ENCODE results near the gene TDRD7.

TDRD7 gene

DNA sequence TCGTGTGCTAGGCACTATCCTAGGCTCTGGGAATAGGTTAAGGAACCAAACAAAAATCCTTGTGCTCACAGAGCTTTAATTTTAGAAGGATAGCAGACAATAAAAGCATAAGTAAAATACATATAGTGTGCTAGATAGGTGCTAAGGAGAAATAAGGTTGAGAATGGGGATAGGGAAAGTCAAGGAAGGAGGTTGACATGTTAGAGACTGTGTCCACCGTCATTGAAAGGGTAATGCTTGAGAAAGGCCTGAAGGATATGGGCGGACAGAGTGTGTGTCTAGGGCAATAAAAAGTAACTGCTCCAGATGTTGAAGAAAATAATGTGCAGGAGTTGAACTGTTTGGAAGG is 482 bp upstream of the TDRD7 start:
- TF ChIP-seq, protein P1, sequence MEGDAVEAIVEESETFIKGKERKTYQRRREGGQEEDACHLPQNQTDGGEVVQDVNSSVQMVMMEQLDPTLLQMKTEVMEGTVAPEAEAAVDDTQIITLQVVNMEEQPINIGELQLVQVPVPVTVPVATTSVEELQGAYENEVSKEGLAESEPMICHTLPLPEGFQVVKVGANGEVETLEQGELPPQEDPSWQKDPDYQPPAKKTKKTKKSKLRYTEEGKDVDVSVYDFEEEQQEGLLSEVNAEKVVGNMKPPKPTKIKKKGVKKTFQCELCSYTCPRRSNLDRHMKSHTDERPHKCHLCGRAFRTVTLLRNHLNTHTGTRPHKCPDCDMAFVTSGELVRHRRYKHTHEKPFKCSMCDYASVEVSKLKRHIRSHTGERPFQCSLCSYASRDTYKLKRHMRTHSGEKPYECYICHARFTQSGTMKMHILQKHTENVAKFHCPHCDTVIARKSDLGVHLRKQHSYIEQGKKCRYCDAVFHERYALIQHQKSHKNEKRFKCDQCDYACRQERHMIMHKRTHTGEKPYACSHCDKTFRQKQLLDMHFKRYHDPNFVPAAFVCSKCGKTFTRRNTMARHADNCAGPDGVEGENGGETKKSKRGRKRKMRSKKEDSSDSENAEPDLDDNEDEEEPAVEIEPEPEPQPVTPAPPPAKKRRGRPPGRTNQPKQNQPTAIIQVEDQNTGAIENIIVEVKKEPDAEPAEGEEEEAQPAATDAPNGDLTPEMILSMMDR (IDR thresholded peaks at IDR 0.05; ENCODE audit: low read depth, low read length): no peak
- TF ChIP-seq, protein P2, sequence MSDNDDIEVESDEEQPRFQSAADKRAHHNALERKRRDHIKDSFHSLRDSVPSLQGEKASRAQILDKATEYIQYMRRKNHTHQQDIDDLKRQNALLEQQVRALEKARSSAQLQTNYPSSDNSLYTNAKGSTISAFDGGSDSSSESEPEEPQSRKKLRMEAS (IDR thresholded peaks at IDR 0.05; ENCODE audit: low read depth, low read length): no peak
- no peak for DNase-seq (ENCODE audit: low read depth)
- H3K4me3 ChIP-seq (ENCODE audit: low read depth, low read length): peak overlapping the region; percentile 76

DNA sequence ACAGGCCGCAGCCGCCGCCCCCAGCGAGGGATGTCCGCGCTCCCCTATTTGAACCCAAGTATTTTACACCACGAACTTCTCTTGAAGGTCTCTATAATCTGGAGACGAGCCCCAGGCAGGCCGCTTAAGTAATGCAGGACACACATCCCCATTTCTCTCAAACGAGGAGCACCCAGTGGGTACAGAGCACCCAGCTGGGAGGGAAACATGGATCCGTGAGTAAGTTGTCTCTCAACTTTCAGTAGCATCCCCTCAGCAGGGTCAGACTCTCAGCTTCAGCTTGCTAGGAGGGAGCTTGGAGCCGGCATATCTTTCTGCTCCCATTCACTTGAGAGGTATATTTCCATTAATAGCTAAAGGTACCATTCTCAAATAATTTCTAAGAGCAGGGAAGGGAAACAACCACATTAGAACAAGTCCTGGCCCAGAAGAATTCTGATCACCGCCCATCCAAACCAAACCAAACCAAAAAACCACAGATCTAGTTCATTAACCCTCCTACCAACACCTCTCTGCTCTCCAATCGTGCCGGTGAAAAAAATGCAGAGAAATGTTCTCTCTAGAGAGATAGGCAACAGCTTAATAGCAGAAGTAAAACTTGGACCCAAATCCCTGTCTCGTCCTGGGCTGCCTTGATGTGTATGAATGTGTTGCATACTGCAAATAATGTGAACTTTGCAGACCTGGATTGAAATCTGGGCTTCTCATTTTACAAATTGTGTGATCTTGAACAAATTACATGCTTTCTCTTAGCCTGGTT is 910 bp downstream of the TDRD7 start:
- TF ChIP-seq, protein P1 (IDR thresholded peaks at IDR 0.05; ENCODE audit: low read depth, low read length): no peak
- TF ChIP-seq MYC (IDR thresholded peaks at IDR 0.05; ENCODE audit: low read depth, low read length) (no peak), POLR2A (IDR thresholded peaks at IDR 0.05; ENCODE audit: extremely low read depth, insufficient read length) (no peak)
- TF ChIP-seq, protein P2 (IDR thresholded peaks at IDR 0.05; ENCODE audit: low read depth, low read length): no peak
- DNase-seq (ENCODE audit: low read depth): peak; percentile 56
- H3K4me3 ChIP-seq (ENCODE audit: low read depth, low read length): peak overlapping the region; percentile 61

DNA sequence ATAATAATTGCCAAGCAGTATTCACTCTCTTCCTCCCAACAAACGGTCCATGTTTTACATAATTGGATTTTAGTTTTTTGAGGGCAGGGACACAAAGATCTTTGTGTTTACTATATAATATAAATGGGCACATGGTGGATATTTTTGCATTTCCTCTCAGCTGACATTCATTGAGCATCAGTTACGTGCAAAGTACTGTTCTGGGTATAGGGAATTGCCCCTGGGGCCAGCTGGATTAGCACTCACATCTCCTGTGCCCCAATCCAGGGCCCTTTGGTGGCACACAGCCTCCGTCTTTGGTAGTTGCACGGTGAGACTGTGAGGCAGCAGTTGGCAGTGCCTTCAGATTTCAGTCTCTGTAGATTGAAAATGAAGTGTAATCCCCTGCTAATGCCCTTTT is 1.6 kb downstream of the TDRD7 start:
- no peak for DNase-seq (ENCODE audit: low read depth)
- TF ChIP-seq, protein P2 (IDR thresholded peaks at IDR 0.05; ENCODE audit: low read depth, low read length): no peak
- TF ChIP-seq MYC (IDR thresholded peaks at IDR 0.05; ENCODE audit: low read depth, low read length) (no peak), POLR2A (IDR thresholded peaks at IDR 0.05; ENCODE audit: extremely low read depth, insufficient read length) (no peak)
- TF ChIP-seq, protein P1 (IDR thresholded peaks at IDR 0.05; ENCODE audit: low read depth, low read length): no peak
- H3K4me3 ChIP-seq (ENCODE audit: low read depth, low read length): no peak overlapping the region

DNA sequence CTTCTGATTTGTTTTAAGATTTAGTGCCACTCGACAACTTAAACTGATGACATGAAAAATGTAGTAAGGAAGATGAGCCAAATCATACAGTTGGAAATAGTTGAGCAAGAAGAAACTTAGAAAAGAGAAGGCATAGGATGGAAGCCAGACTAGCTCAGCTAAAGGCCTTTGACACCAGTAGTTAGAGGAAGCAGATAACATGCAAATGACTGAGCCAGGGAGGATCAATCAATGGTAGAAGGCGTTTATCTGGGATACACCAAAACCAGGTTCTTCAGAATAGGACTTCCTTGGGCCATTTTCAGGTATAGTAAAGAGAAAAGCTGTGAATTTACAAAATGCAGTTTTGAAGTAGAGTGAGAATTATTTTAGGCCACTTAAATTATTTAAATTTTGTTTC is 3.2 kb downstream of the TDRD7 start:
- no peak overlapping the region for H3K4me3 ChIP-seq (ENCODE audit: low read depth, low read length)
- no peak for DNase-seq (ENCODE audit: low read depth)
- TF ChIP-seq, protein P1 (IDR thresholded peaks at IDR 0.05; ENCODE audit: low read depth, low read length): no peak
- TF ChIP-seq POLR2A (IDR thresholded peaks at IDR 0.05; ENCODE audit: extremely low read depth, insufficient read length): no peak
- TF ChIP-seq, protein P2 (IDR thresholded peaks at IDR 0.05; ENCODE audit: low read depth, low read length): no peak
- TF ChIP-seq MYC (IDR thresholded peaks at IDR 0.05; ENCODE audit: low read depth, low read length): no peak

DNA sequence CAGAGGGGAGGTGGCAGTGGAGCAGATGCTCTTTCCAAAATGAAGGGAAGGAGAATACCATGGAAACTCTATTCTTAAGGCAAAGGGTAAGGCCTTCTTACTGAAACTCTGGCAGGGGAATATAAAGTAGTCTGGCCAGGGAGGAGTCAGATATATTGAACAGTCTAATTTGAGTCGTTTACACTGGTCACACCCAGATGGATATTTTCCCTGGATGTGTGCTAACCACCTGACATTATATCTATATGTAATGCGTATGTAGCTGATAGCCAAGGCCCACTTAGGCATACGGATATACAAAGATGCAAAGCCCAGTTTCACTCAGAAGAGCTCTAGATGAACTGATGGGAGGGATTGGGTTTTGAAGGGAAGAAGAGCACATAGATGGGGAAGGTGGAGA is 7.0 kb downstream of the TDRD7 start:
- DNase-seq (ENCODE audit: low read depth): no peak
- TF ChIP-seq MYC (IDR thresholded peaks at IDR 0.05; ENCODE audit: low read depth, low read length): no peak
- no peak for TF ChIP-seq POLR2A (IDR thresholded peaks at IDR 0.05; ENCODE audit: extremely low read depth, insufficient read length)
- TF ChIP-seq, protein P2 (IDR thresholded peaks at IDR 0.05; ENCODE audit: low read depth, low read length): no peak
- TF ChIP-seq, protein P1 (IDR thresholded peaks at IDR 0.05; ENCODE audit: low read depth, low read length): no peak

More for the DNA sequence above, 7.0 kb downstream of the TDRD7 start:
- no peak overlapping the region for H3K4me3 ChIP-seq (ENCODE audit: low read depth, low read length)

Measured in NB4 (cell line).